Esophagus muscularis mucosa (tissue), 3 donors: Measurements from ENCODE around the gene SLC6A18.

Experiments used
- POLR2AphosphoS5 ChIP-seq, 2 donors: sonication (generic); formaldehyde crosslinking; IDR thresholded peaks; one replicate each; pipeline ENCODE4 v1.6.1; 2017; ENCODE audit warnings: antibody characterized with exemption in 2 of 2
- TF ChIP-seq, protein P1 (sequence below), 3 experiments: fragments of 200-600 bp in 2 of 3; fragments of 450-650 bp in 1 of 3; sonication (generic) in 2 of 3; IDR thresholded peaks; one replicate each; pipeline ENCODE4 v1.5.1; 2017 to 2019; ENCODE audit warnings: antibody characterized with exemption in 3 of 3, mild to moderate bottlenecking in 2 of 3, moderate library complexity in 1 of 3

DNA sequence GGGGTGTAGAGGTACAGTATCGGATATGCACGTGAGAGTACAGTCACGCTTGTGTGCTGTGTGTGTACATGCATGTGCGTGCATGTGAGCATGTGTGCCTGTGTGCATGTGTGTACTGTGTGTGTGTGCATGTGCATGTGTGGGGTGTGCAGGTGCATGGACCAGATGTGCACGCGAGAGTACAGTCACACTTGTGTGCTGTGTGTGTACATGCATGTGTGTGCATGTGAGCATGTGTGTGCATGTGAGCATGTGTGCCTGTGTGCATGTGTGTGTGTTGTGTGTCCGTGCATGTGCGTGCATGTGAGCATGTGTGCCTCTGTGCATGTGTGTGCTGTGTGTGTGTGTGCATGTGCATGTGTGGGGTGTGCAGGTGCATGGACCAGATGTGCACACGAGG is 13.5 kb upstream of the SLC6A18 start:
- TF ChIP-seq, protein P1, sequence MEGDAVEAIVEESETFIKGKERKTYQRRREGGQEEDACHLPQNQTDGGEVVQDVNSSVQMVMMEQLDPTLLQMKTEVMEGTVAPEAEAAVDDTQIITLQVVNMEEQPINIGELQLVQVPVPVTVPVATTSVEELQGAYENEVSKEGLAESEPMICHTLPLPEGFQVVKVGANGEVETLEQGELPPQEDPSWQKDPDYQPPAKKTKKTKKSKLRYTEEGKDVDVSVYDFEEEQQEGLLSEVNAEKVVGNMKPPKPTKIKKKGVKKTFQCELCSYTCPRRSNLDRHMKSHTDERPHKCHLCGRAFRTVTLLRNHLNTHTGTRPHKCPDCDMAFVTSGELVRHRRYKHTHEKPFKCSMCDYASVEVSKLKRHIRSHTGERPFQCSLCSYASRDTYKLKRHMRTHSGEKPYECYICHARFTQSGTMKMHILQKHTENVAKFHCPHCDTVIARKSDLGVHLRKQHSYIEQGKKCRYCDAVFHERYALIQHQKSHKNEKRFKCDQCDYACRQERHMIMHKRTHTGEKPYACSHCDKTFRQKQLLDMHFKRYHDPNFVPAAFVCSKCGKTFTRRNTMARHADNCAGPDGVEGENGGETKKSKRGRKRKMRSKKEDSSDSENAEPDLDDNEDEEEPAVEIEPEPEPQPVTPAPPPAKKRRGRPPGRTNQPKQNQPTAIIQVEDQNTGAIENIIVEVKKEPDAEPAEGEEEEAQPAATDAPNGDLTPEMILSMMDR (IDR thresholded peaks at IDR 0.05): no peak
- no peak for TF ChIP-seq POLR2AphosphoS5 (IDR thresholded peaks at IDR 0.05)
